Posterior vena cava (tissue), 2 donors: ENCODE measurements around the gene AFF2. TPM values are rescaled to one million over a fixed set of nuclear protein-coding genes. Genes with fewer than 3 reads are reported as not detected.

ENCODE experiments used
- DNase-seq: peaks from one replicate; pipeline ENCODE4 v3.0.0-alpha.2; 2020; ENCODE audit warnings: low spot score
- intact Hi-C, 2 donors: fragments of 100-400 bp; cut with DNase I; formaldehyde crosslinking; loops; one replicate each; pipeline versions ENCODE4 v1.14.1 to v1.14.2; 2022 to 2023
- total RNA-seq, 2 donors: library from RNA; stranded (reverse); fragmentation: NEBNext Ultra II Directional; extraction: Animal tissue kit (Norgen Biotek cat#: 25700); gene quantifications; one replicate each; pipeline ENCODE4 v1.2.1, GENCODE V29; 2021
- donor health status: DM: yes; HTN: yes; CAD: no.
- donor health status: DM: yes; HTN: yes; CAD: no.

The AFF2 gene
- total RNA-seq, 2 donors from 2014 or later = 3.5 to 10.5 TPM

DNA sequence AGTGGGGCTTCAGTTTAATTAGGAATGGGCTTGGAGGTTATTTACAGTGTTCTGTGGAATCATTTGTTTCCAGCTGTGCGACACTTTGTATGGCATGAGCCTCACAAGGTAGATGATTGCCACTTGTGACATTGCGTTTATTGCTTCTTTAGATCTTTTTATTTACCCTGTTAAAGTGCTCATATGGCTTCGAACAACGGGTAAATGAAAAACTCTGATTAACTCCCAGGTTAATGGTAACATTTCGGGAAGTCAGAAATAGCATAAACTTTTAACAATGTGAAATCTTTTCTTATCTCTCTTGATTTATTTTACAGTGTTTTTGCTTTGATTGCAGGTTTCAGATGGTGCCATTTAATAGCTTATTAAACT is 510.4 kb downstream of the AFF2 start:
- intact Hi-C loops = no loop called here
- no peak for DNase-seq

DNA sequence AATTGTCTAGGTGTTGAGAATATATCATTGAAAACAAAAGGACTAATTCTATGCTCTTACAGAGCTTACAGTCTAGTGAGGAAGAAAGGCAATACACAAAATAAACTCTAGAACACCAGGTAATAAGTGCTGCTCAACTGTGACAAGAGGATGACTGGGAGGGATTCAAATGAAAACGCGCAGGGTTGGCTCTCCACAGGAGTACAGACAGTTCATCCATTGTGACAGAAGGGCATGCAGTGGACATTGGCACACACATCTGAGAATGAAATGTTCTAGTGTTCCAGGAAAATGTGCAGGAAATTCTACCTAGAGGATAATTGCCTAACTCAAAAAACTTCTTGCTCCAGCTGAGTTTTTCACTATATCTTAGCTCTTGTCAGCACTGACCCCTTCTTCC is 512.7 kb downstream of the AFF2 start:
- no peak for DNase-seq
- intact Hi-C loops = no loop called here

DNA sequence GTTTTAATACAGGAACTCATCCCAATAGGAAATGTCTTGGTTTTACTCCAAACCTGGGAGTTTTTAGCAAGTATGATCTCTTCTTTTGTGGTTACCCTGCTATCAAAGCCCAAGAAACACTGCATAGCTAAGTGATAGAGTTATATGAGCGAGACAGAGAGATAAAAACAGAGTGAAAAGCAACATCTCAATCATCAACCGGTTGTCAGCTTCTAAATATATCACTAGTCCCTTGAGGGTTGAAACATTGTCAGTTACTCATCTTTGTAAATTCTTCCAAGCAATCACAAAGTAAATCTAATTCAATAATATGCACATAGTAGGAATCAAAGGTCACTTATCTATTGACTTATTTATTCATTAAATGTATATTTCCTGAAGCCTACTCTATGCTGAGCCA is 520.7 kb downstream of the AFF2 start:
- intact Hi-C loops = no loop called here

DNA sequence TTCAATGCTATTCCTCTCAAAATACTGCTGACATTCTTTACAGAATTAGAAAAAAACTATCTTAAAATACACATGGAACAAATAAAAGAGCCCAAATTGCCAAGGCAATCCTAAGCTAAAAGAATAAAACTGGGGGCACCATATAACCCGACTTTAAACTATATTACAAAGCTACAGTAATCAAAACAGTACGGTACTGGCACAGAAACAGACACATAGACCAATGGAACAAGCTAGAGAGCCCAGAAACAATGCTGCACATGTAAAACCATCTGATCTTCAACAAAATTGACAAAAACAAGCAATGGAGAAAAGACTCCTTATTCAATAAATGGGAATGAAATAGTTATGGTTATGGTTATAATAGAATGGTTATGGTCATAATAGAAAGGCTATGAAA is 522.1 kb downstream of the AFF2 start:
- DNase-seq = no peak

More for the DNA sequence above, 520.7 kb downstream of the AFF2 start:
- DNase-seq = no peak

DNA sequence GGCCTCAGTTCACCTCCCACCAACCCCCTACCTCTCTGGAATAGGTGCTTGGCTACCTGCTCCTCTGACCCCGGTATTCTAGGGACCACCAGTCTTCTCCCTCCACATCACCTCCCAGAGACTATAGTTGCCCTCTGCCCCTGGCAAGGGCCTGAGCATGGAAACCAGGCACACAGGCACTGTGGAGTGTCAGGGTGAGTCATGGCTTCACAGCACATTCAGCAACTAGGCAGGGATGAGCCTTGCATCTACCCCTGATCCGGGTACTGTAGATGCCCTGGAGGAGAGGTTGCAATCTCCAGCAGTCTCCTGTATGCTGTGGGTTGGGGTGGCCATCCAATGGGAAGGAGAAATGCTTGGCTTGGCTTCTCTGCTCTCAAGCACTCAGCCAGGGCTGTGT is 532.0 kb downstream of the AFF2 start:
- no peak for DNase-seq
- intact Hi-C loops = no loop called here

More for the DNA sequence above, 522.1 kb downstream of the AFF2 start:
- intact Hi-C loops = no loop called here

DNA sequence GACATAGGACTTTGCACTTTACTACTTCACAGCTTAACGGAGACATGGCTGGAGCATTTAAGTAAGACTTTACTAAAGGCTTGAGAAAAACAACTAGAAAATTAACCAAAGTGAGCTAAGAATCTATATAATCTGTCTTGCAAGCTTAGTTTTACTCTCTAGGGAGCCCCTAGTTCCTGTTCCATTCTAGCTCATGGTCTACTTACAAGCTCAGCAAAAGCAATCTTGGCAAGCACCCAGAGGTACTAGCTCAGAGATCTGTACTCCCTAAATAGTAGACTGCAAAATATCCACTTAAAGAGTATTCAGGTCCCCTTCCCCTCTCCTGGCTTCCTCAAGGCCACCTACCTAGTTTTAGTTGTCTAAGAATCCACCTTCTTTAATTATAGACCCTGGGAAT is 535.7 kb downstream of the AFF2 start:
- no peak for DNase-seq
- intact Hi-C loops = loop anchor here in 1 of 2 donors (1.0 kb wide), 1 partner anchor 30 kb away; no protein-coding TSS in a partner anchor

DNA sequence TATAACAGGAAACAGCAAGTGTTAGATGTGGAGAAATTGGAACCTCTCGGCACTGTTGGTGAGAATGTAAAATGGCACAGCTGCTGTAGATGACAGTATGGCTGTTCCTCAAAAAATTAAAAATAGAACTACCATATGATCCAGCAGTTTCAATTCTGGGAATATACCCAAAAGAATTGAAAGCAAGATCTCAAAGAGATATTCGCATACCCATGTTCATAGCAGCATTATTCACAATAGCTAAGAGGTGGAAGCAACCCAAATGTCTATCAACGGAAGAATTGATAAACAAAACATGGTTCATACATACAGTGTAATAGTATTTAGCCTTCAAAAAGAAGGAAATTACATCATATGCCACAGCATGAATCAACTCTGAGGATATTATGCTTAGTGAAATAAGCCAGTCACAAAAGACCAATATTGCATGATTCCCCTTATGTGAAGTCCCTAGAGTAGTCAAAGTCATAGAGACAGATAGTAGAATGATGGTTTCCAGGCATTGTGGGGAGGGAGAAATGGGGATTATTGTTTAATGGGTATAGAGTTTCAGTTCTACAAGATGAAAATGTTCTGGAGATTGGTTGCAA is 537.0 kb downstream of the AFF2 start:
- intact Hi-C loops = no loop called here

DNA sequence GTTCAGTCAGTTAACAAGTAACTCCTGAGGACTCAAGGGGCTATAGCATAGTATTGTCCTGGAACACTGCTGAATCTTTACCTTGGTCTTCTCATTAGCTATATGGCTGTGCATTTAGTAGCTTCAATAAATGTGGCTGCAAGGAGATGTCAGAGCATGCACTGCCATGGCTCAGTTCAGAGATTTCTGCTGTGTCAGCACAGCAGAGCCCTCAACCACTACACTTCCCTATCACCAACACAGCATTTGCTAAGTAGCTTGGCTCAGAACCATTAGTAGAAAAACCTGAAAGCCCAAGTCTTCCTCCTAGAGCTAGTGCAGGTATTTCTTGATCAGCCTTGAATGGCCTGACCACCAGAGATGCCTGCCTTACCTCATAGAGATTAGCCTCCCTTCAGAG is 538.6 kb downstream of the AFF2 start:
- intact Hi-C loops = no loop called here
- no peak for DNase-seq

More for the DNA sequence above, 537.0 kb downstream of the AFF2 start:
- DNase-seq = no peak

DNA sequence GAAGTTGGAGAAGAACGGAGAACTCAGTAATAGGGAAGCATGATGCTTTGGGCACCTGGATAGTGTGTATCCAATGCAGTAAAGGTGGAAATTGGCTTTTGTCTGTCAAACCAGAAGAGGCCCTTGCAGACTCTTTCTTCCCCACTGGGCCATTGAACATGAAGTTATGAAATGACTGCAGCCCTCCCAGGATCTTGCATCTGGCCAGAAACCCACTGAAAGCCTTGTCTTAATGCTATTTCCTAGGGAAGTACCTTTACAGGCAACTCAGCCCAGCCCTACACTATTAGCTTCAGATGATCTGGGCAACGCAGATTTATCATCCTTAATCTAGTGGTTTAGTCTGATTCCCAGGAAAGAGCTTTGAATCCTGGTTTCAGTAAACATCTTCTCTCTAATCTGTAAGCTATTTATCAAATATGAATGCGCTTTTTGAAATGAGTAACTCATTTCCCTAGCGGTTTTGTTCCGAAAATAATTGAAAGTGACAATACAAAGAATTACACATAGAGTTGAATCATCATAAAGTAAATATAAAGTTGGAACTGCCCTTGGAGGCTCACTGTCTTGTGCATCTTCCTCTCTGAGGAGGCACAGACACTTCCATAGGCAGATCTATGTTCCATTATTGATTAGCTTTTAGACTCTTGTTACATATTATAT is 540.6 kb downstream of the AFF2 start:
- intact Hi-C loops = no loop called here
- no peak for DNase-seq

DNA sequence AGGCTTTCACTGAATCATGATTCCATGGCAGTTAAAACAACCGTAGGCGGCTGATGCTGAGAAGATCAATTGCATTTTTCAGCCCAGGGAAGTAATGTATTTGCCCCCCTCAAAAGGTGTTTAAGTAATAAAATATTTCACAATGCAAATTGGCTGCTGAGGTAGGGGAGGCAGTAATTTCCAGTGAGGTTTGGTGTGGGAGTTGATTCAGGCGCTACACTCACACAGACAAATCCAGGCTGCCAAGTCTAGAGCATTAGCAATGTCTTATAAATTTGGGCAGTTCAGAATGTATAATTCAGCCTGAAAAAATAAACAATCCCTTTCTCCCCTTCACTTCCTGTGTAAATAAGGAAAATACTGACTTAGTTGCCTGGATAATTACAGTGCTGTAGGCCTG is 543.0 kb downstream of the AFF2 start:
- intact Hi-C loops = no loop called here

DNA sequence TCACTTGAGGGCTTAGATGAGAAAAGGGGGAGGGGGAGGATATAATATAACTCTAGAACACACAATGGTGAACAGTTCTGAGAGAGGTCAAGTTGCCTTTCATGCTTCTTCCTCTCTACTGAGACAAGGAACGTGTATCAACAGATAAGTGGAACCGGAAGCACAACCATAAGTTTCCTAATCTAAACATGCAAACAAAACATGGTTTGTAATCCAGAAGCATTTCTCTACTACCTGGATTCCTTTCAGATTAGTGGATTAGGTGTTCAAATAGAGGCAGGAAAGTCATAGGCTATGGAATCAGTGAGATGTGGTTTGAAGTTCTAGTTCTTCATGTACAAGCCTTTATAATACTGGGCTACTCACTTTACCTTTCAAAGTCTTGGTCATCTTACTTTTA is 544.1 kb downstream of the AFF2 start:
- intact Hi-C loops = no loop called here
- DNase-seq = no peak

More for the DNA sequence above, 543.0 kb downstream of the AFF2 start:
- DNase-seq = no peak

DNA sequence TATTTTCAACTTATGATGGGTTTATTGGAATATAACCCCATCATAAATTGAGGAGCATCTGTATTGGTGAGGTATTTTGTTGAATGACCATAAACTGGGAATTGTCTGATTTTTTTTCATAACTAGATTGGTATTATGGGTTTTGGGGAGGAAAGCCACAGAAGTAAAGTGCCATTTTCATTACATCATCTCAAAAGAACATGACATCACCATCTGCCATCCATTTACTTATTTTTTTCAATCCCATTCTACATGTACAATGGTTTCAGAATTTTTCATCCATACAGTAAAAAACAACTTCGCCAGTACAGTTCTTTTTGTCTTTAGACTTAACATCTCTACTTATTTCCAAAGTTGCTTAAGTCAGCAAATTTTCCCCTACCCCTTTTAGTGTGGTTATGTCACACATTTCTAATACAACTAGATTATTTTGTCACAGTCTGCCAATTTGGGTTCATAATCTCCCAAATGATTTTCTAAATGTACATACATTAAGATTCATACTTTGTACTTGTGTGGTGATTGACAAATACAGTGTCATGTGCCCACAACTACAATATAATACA is 545.3 kb downstream of the AFF2 start:
- intact Hi-C loops = no loop called here
- DNase-seq = no peak
